ENCODE measurements around the gene SLC4A1AP. TPM values are rescaled to one million over a fixed set of nuclear protein-coding genes. Genes with fewer than 3 reads are reported as not detected.

The SLC4A1AP gene
- total and polyA plus RNA-seq, 10 of the 15 experiments (the other 5 are each of a cell fraction or from before 2014, with no cell fraction given): 6.5 to 30.1 (median 21.5) TPM

DNA sequence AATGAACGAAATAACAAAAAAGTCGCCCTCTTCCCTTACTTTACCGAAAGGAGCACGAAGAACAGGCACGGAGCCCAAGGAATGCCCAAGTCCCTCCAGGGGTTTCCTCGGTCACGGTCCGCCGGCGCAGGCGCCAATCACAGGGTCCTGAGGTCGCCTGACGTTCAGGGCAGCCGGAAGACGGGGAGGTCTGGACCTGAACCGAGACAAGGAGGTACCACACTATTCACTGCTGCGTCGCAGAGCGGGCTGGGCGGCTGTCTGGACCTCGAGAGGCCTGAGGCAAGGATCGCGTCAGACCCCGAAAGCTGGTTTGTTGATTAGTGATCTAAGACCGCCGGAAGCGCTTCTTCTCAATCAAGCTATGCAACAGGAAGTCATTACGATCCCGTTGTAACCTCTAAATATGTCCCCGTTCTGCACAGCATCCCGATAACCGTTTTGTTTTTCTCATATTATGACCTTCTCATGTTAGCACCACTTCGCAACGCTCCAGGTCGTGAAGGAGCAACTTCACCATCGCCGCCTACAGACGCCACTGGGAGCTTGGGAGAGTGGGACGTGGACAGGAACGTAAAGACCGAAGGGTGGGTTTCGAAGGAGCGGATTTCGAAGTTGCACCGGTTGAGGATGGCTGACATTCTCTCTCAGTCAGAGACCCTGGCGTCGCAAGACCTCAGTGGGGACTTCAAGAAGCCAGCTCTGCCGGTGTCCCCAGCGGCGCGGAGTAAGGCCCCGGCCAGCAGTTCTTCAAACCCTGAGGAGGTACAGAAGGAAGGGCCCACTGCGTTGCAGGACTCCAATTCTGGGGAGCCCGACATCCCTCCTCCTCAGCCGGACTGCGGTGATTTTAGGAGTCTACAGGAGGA, at the start of gene SLC4A1AP, which contains the start of gene SUPT7L (continued):
- TF ChIP-seq, protein P1, sequence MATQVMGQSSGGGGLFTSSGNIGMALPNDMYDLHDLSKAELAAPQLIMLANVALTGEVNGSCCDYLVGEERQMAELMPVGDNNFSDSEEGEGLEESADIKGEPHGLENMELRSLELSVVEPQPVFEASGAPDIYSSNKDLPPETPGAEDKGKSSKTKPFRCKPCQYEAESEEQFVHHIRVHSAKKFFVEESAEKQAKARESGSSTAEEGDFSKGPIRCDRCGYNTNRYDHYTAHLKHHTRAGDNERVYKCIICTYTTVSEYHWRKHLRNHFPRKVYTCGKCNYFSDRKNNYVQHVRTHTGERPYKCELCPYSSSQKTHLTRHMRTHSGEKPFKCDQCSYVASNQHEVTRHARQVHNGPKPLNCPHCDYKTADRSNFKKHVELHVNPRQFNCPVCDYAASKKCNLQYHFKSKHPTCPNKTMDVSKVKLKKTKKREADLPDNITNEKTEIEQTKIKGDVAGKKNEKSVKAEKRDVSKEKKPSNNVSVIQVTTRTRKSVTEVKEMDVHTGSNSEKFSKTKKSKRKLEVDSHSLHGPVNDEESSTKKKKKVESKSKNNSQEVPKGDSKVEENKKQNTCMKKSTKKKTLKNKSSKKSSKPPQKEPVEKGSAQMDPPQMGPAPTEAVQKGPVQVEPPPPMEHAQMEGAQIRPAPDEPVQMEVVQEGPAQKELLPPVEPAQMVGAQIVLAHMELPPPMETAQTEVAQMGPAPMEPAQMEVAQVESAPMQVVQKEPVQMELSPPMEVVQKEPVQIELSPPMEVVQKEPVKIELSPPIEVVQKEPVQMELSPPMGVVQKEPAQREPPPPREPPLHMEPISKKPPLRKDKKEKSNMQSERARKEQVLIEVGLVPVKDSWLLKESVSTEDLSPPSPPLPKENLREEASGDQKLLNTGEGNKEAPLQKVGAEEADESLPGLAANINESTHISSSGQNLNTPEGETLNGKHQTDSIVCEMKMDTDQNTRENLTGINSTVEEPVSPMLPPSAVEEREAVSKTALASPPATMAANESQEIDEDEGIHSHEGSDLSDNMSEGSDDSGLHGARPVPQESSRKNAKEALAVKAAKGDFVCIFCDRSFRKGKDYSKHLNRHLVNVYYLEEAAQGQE (IDR thresholded peaks at IDR 0.05; ENCODE audit: low read depth, low read length): 0 out of 2 replicates have a peak, but pooled peaks have one; percentile 35
- TF ChIP-seq SREBF2 (IDR thresholded peaks at IDR 0.05; ENCODE audit: low read length) (no peak), NFXL1 (IDR thresholded peaks at IDR 0.05; ENCODE audit: borderline replicate concordance) (no peak), MYC (IDR thresholded peaks at IDR 0.05; ENCODE audit: insufficient read depth, insufficient read length, insufficient replicate concordance, low read length, severe bottlenecking) (no peak), RUNX3 (IDR thresholded peaks at IDR 0.05; ENCODE audit: low read length) (peak; percentile 82), EP300 (IDR thresholded peaks at IDR 0.05; ENCODE audit: borderline replicate concordance in 1 of 2, control insufficient read depth in 1 of 2, low read depth in 2 of 2, low read length in 2 of 2) (peak in 1 of 2 experiments; percentile 40; a peak in 1 of 4 replicates), PML (IDR thresholded peaks at IDR 0.05; ENCODE audit: low read length) (peak; percentile 96), ZNF622 (IDR thresholded peaks at IDR 0.05) (peak; percentile 49; the same call in 1 of the 2 replicates), STAT1 (conservative IDR thresholded peaks at IDR 0.05) (peak; percentile 96; the same call in 1 of the 2 replicates), LARP7 (IDR thresholded peaks at IDR 0.05) (peak; percentile 85; the same call in 1 of the 2 replicates), ATF7 (IDR thresholded peaks at IDR 0.05; ENCODE audit: low read depth) (peak; percentile 94), ZNF274 (IDR thresholded peaks at IDR 0.05; ENCODE audit: insufficient read depth, insufficient read length) (no peak)
- TF ChIP-seq, protein P2, sequence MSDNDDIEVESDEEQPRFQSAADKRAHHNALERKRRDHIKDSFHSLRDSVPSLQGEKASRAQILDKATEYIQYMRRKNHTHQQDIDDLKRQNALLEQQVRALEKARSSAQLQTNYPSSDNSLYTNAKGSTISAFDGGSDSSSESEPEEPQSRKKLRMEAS (IDR thresholded peaks at IDR 0.05; ENCODE audit: low read depth, low read length): no peak
- TF ChIP-seq, protein P3, sequence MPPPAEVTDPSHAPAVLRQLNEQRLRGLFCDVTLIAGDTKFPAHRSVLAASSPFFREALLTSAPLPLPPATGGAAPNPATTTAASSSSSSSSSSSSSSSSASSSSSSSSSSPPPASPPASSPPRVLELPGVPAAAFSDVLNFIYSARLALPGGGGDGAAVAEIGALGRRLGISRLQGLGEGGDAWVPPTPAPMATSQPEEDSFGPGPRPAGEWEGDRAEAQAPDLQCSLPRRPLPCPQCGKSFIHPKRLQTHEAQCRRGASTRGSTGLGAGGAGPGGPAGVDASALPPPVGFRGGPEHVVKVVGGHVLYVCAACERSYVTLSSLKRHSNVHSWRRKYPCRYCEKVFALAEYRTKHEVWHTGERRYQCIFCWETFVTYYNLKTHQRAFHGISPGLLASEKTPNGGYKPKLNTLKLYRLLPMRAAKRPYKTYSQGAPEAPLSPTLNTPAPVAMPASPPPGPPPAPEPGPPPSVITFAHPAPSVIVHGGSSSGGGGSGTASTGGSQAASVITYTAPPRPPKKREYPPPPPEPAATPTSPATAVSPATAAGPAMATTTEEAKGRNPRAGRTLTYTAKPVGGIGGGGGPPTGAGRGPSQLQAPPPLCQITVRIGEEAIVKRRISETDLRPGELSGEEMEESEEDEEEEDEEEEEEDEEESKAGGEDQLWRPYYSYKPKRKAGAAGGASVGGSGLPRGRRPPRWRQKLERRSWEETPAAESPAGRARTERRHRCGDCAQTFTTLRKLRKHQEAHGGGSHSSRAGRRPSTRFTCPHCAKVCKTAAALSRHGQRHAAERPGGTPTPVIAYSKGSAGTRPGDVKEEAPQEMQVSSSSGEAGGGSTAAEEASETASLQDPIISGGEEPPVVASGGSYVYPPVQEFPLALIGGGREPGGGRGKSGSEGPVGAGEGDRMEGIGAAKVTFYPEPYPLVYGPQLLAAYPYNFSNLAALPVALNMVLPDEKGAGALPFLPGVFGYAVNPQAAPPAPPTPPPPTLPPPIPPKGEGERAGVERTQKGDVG (CRISPR knock-in tag; IDR thresholded peaks at IDR 0.05): no peak
- TF ChIP-seq, protein P4, sequence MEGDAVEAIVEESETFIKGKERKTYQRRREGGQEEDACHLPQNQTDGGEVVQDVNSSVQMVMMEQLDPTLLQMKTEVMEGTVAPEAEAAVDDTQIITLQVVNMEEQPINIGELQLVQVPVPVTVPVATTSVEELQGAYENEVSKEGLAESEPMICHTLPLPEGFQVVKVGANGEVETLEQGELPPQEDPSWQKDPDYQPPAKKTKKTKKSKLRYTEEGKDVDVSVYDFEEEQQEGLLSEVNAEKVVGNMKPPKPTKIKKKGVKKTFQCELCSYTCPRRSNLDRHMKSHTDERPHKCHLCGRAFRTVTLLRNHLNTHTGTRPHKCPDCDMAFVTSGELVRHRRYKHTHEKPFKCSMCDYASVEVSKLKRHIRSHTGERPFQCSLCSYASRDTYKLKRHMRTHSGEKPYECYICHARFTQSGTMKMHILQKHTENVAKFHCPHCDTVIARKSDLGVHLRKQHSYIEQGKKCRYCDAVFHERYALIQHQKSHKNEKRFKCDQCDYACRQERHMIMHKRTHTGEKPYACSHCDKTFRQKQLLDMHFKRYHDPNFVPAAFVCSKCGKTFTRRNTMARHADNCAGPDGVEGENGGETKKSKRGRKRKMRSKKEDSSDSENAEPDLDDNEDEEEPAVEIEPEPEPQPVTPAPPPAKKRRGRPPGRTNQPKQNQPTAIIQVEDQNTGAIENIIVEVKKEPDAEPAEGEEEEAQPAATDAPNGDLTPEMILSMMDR (IDR thresholded peaks at IDR 0.05 in 2 of 3, conservative IDR thresholded peaks at IDR 0.05 in 1 of 3; ENCODE audit: control insufficient read depth in 2 of 3, extremely low read depth in 1 of 3, insufficient read depth in 1 of 3, low read depth in 3 of 3, low read length in 3 of 3): no peak
- TF ChIP-seq, protein P5, sequence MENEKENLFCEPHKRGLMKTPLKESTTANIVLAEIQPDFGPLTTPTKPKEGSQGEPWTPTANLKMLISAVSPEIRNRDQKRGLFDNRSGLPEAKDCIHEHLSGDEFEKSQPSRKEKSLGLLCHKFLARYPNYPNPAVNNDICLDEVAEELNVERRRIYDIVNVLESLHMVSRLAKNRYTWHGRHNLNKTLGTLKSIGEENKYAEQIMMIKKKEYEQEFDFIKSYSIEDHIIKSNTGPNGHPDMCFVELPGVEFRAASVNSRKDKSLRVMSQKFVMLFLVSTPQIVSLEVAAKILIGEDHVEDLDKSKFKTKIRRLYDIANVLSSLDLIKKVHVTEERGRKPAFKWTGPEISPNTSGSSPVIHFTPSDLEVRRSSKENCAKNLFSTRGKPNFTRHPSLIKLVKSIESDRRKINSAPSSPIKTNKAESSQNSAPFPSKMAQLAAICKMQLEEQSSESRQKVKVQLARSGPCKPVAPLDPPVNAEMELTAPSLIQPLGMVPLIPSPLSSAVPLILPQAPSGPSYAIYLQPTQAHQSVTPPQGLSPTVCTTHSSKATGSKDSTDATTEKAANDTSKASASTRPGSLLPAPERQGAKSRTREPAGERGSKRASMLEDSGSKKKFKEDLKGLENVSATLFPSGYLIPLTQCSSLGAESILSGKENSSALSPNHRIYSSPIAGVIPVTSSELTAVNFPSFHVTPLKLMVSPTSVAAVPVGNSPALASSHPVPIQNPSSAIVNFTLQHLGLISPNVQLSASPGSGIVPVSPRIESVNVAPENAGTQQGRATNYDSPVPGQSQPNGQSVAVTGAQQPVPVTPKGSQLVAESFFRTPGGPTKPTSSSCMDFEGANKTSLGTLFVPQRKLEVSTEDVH (IDR thresholded peaks at IDR 0.05; ENCODE audit: low read depth, partially characterized antibody): peak; percentile 98
